ENCODE results near the gene MED12L.

Gene MED12L

DNA sequence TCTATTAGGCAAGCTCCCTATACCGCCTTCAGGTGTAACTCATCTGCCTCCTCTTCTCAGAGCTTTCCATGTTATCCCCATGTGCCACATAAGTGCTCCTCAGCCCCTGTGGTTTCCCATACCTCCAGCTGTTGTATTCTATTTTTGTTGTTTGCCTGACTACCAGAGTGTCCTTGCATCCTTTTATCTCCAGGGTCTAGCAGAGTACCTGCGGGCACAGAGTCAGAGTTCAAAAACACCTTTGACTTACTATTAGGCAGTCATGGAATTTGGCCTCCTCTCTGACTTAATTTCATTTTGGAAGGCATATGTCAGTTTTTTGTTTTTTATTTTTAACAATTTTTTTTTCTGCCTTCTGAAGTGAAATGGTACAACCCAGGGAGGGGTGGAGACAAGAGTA is 224.1 kb downstream of the MED12L start:
- Histone ChIP-seq H3K79me2 (ENCODE audit: insufficient read depth, low read depth) (no peaks in the 10 kb centered on the region), H2AFZ (ENCODE audit: low read depth) (no peak overlapping the region), H3K9ac (no peak overlapping the region), H3K27ac (no peak overlapping the region), H3K4me1 (ENCODE audit: low read depth, poor library complexity, severe bottlenecking) (peaks cover 27% of the 10 kb centered on the region), H4K20me1 (ENCODE audit: insufficient read depth) (no peaks in the 10 kb centered on the region), H3K36me3 (ENCODE audit: insufficient read depth) (no peaks in the 10 kb centered on the region), H3K27me3 (ENCODE audit: insufficient read depth, low read depth) (no peaks in the 10 kb centered on the region), H3K4me2 (no peak overlapping the region), H3K4me3 (IDR thresholded peaks at IDR 0.05; ENCODE audit: insufficient read depth, low read depth, low read length) (no peak overlapping the region)
- TF ChIP-seq CTCF (conservative IDR thresholded peaks at IDR 0.05; ENCODE audit: low read depth, low read length) = no peak

DNA sequence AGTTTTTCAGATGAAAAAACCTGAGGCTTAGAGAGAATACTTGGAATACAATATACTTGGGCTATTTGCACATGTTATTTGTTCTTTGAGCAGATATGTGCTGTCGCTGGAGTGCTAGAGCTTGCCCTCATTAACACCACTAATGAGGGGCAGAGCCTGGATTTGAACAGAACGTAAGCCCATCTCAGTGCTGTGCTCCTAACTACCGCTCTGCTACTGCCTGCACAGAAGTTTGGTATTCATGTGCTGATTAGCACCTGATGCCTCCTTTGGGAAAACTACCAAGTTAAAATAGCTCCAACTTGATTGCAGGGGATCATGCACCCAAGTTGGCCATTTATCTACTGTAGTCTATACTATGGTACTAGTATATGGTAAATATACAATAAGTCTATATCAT is 227.5 kb downstream of the MED12L start:
- Histone ChIP-seq H3K9ac (no peak overlapping the region), H3K4me3 (IDR thresholded peaks at IDR 0.05; ENCODE audit: insufficient read depth, low read depth, low read length) (no peak overlapping the region), H3K79me2 (ENCODE audit: insufficient read depth, low read depth) (no peaks in the 10 kb centered on the region), H3K36me3 (ENCODE audit: insufficient read depth) (no peaks in the 10 kb centered on the region), H2AFZ (ENCODE audit: low read depth) (no peak overlapping the region), H3K27ac (no peak overlapping the region), H3K4me2 (no peak overlapping the region), H3K4me1 (ENCODE audit: low read depth, poor library complexity, severe bottlenecking) (peaks cover 25% of the 10 kb centered on the region), H4K20me1 (ENCODE audit: insufficient read depth) (no peaks in the 10 kb centered on the region), H3K27me3 (ENCODE audit: insufficient read depth, low read depth) (no peaks in the 10 kb centered on the region)
- TF ChIP-seq CTCF (conservative IDR thresholded peaks at IDR 0.05; ENCODE audit: low read depth, low read length) = no peak

DNA sequence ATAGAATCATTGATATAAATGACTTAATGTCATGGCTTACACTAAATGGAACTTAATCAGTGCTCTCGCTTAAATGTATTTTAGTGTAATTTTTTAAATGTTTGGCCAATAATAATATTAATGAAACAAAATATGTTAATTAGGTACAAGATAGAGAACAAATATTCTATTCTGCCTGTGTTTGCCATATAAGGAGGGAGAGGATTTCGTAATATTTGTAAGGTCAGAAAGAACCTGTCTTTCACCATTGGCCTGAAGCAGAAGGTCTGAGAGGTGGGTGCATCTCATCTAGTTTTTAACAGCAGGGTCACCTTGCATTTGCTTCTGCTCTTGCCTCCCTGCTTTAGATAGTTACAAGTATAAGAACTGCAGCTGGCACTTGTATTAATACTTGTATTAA is 228.7 kb downstream of the MED12L start:
- no peaks in the 10 kb centered on the region for H3K36me3 ChIP-seq (ENCODE audit: insufficient read depth)

DNA sequence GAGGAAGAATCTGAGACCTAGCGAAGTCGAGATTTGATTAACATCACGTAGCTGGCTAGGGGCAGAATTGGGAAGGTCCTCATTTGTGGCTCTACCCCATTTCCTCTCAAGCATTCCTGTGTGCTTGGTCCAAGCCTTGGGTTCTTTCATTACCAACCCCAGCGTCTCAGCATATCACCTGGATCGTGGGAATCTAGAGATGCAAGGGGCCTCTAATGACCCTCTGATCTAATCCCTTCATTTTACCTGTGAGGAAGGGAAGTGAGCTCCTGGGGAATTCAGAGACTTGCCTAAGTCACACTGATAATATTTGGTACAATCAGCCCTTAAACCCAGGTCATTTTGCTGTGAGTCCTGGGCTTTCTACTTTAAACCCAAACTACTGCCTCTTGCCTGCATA is 229.1 kb downstream of the MED12L start:
- no peak for TF ChIP-seq CTCF (conservative IDR thresholded peaks at IDR 0.05; ENCODE audit: low read depth, low read length)
- H3K27me3 ChIP-seq (ENCODE audit: insufficient read depth, low read depth) = no peaks in the 10 kb centered on the region
- no peaks in the 10 kb centered on the region for H4K20me1 ChIP-seq (ENCODE audit: insufficient read depth)
- H3K27ac ChIP-seq = no peak overlapping the region
- no peak overlapping the region for H2AFZ ChIP-seq (ENCODE audit: low read depth)
- no peak overlapping the region for H3K4me3 ChIP-seq (IDR thresholded peaks at IDR 0.05; ENCODE audit: insufficient read depth, low read depth, low read length)
- no peak overlapping the region for H3K4me2 ChIP-seq
- peaks cover 25% of the 10 kb centered on the region for H3K4me1 ChIP-seq (ENCODE audit: low read depth, poor library complexity, severe bottlenecking)
- no peaks in the 10 kb centered on the region for H3K79me2 ChIP-seq (ENCODE audit: insufficient read depth, low read depth)
- no peaks in the 10 kb centered on the region for H3K36me3 ChIP-seq (ENCODE audit: insufficient read depth)
- no peak overlapping the region for H3K9ac ChIP-seq

More for the DNA sequence above, 228.7 kb downstream of the MED12L start:
- H3K4me2 ChIP-seq = no peak overlapping the region
- no peak for TF ChIP-seq CTCF (conservative IDR thresholded peaks at IDR 0.05; ENCODE audit: low read depth, low read length)
- no peak overlapping the region for H2AFZ ChIP-seq (ENCODE audit: low read depth)
- H3K27me3 ChIP-seq (ENCODE audit: insufficient read depth, low read depth) = no peaks in the 10 kb centered on the region
- H3K4me1 ChIP-seq (ENCODE audit: low read depth, poor library complexity, severe bottlenecking) = peaks cover 25% of the 10 kb centered on the region
- no peaks in the 10 kb centered on the region for H3K79me2 ChIP-seq (ENCODE audit: insufficient read depth, low read depth)
- H3K4me3 ChIP-seq (IDR thresholded peaks at IDR 0.05; ENCODE audit: insufficient read depth, low read depth, low read length) = no peak overlapping the region
- no peak overlapping the region for H3K27ac ChIP-seq
- no peaks in the 10 kb centered on the region for H4K20me1 ChIP-seq (ENCODE audit: insufficient read depth)
- H3K9ac ChIP-seq = no peak overlapping the region
